HG02571 (cell line): ENCODE data around the gene DTNA.
"Not testable (repeated sequence)": the region's sequence is repeated elsewhere in the genome, so short reads cannot be mapped to it uniquely, and the experiment has no call there.

Experiments used
- ATAC-seq: cut with Tn5 transposase; IDR thresholded peaks from one replicate; pipeline ENCODE4 v1.9.1; 2021; ENCODE audit warnings: mild to moderate bottlenecking, moderate library complexity; ENCODE audit not compliant: unreplicated experiment

Gene DTNA

GRCh38 chr18:34887881-34888580 is 177.9 kb downstream of the DTNA start:
- ATAC-seq: no peak

- ATAC-seq: no peak
These were observed 180.5 kb downstream of the DTNA start for GRCh38 chr18:34890486-34891085.

GRCh38 chr18:34892379-34892778 is 182.3 kb downstream of the DTNA start:
- no peak for ATAC-seq

- no peak for ATAC-seq
These were observed 183.1 kb downstream of the DTNA start for GRCh38 chr18:34893239-34893638.

GRCh38 chr18:34901299-34901698 is 191.2 kb downstream of the DTNA start:
- ATAC-seq: no peak

- ATAC-seq: no peak
These were observed 194.9 kb downstream of the DTNA start for GRCh38 chr18:34904994-34905393.

- ATAC-seq: not testable (repeated sequence)
These were observed 196.9 kb downstream of the DTNA start for GRCh38 chr18:34906985-34907384.

GRCh38 chr18:34909637-34910364 is 199.7 kb downstream of the DTNA start:
- ATAC-seq: no peak

GRCh38 chr18:34911081-34911480 is 201.0 kb downstream of the DTNA start:
- ATAC-seq: no peak

- ATAC-seq: no peak
These were observed 201.7 kb downstream of the DTNA start for GRCh38 chr18:34911661-34912384.

GRCh38 chr18:34913837-34914661 is 204.0 kb downstream of the DTNA start:
- ATAC-seq: no peak

GRCh38 chr18:34915046-34915445 is 204.9 kb downstream of the DTNA start:
- no peak for ATAC-seq

- not testable (repeated sequence) for ATAC-seq
These were observed 206.4 kb downstream of the DTNA start for GRCh38 chr18:34916539-34916938.

GRCh38 chr18:34918856-34919255 is 208.8 kb downstream of the DTNA start:
- ATAC-seq: no peak

GRCh38 chr18:34921226-34921625 is 211.1 kb downstream of the DTNA start:
- no peak for ATAC-seq

- no peak for ATAC-seq
These were observed 211.8 kb downstream of the DTNA start for GRCh38 chr18:34921811-34922385.

GRCh38 chr18:34922594-34922993 is 212.5 kb downstream of the DTNA start:
- not testable (repeated sequence) for ATAC-seq

GRCh38 chr18:34923911-34924310 is 213.8 kb downstream of the DTNA start:
- no peak for ATAC-seq

- no peak for ATAC-seq
These were observed 216.6 kb downstream of the DTNA start for GRCh38 chr18:34926683-34927082.

GRCh38 chr18:34928088-34928753 is 218.1 kb downstream of the DTNA start:
- ATAC-seq: no peak
